BLaER1 (cell line): ENCODE results near the gene BTNL8.
A peak's percentile ranks its signal among the peaks of the same experiment; 100 is the strongest.

Source experiments
- H3K27ac ChIP-seq: shearing (Covaris generic); formaldehyde crosslinking; 2 replicates; pipeline ENCODE4 v1.8.1; 2022
- H3K27me3 ChIP-seq: shearing (Covaris generic); formaldehyde crosslinking; 2 replicates; pipeline ENCODE4 v1.8.1; 2022
- H3K36me3 ChIP-seq: shearing (Covaris generic); formaldehyde crosslinking; 2 replicates; pipeline ENCODE4 v1.8.1; 2022
- H3K4me1 ChIP-seq: shearing (Covaris generic); formaldehyde crosslinking; 2 replicates; pipeline ENCODE4 v1.8.1; 2022
- H3K4me2 ChIP-seq: shearing (Covaris generic); formaldehyde crosslinking; 2 replicates; pipeline ENCODE4 v1.8.1; 2022
- H3K4me3 ChIP-seq: shearing (Covaris generic); formaldehyde crosslinking; 2 replicates; pipeline ENCODE4 v1.8.1; 2022
- H3K9ac ChIP-seq: shearing (Covaris generic); formaldehyde crosslinking; 2 replicates; pipeline ENCODE4 v1.8.1; 2022
- H3K9me3 ChIP-seq: shearing (Covaris generic); formaldehyde crosslinking; 2 replicates; pipeline ENCODE4 v1.8.1; 2022
- H4K20me1 ChIP-seq: shearing (Covaris generic); formaldehyde crosslinking; 2 replicates; pipeline ENCODE4 v1.8.1; 2022
- Cebpa-rat ChIP-seq: shearing (Covaris generic); IDR thresholded peaks from 2 replicates; pipeline ENCODE4 v1.8.1; 2022

BTNL8 gene

GRCh38 chr5:180909782-180910181 is 10.8 kb downstream of the BTNL8 start:
- H3K9ac ChIP-seq = no peak overlapping the region
- peaks cover 12% of the 10 kb centered on the region; the same call in 1 of the 2 replicates for H3K9me3 ChIP-seq
- H3K27me3 ChIP-seq = no peaks in the 10 kb centered on the region
- no peaks in the 10 kb centered on the region for H3K36me3 ChIP-seq
- no peak for TF ChIP-seq Cebpa-rat
- H3K4me1 ChIP-seq = peaks cover 19% of the 10 kb centered on the region; the same call in 1 of the 2 replicates
- no peaks in the 10 kb centered on the region for H4K20me1 ChIP-seq
- H3K4me3 ChIP-seq = no peak overlapping the region
- 0 out of 2 replicates have a peak overlapping the region, but pooled peaks have one; percentile 17 for H3K4me2 ChIP-seq
- no peak overlapping the region for H3K27ac ChIP-seq

GRCh38 chr5:180910182-180910581 is 11.2 kb downstream of the BTNL8 start:
- Histone ChIP-seq H3K27me3 (no peaks in the 10 kb centered on the region), H3K9ac (no peak overlapping the region), H3K4me3 (no peak overlapping the region), H3K9me3 (peaks cover 12% of the 10 kb centered on the region; the same call in 1 of the 2 replicates), H4K20me1 (no peaks in the 10 kb centered on the region), H3K36me3 (no peaks in the 10 kb centered on the region), H3K4me1 (peaks cover 22% of the 10 kb centered on the region; the same call in 1 of the 2 replicates), H3K4me2 (no peak overlapping the region), H3K27ac (no peak overlapping the region)
- TF ChIP-seq Cebpa-rat = no peak

- Histone ChIP-seq H3K4me3 (no peak overlapping the region), H3K9me3 (peaks cover 12% of the 10 kb centered on the region; the same call in 1 of the 2 replicates), H3K9ac (no peak overlapping the region), H3K36me3 (no peaks in the 10 kb centered on the region), H3K4me1 (peaks cover 22% of the 10 kb centered on the region; the same call in 1 of the 2 replicates), H3K27me3 (no peaks in the 10 kb centered on the region), H3K4me2 (no peak overlapping the region), H3K27ac (no peak overlapping the region), H4K20me1 (no peaks in the 10 kb centered on the region)
- TF ChIP-seq Cebpa-rat = no peak
These were observed 11.8 kb downstream of the BTNL8 start for GRCh38 chr5:180910735-180911134.

- Histone ChIP-seq H3K27me3 (no peaks in the 10 kb centered on the region), H3K4me1 (peaks cover 11% of the 10 kb centered on the region; the same call in 1 of the 2 replicates), H3K9ac (no peak overlapping the region), H3K27ac (no peak overlapping the region), H3K36me3 (no peaks in the 10 kb centered on the region), H4K20me1 (no peaks in the 10 kb centered on the region), H3K4me3 (no peak overlapping the region), H3K9me3 (peaks cover 15% of the 10 kb centered on the region), H3K4me2 (no peak overlapping the region)
- TF ChIP-seq Cebpa-rat = no peak
These were observed 15.7 kb downstream of the BTNL8 start for GRCh38 chr5:180914646-180915045.

GRCh38 chr5:180915924-180916323 is 17.0 kb downstream of the BTNL8 start:
- no peak overlapping the region for H3K9ac ChIP-seq
- no peaks in the 10 kb centered on the region for H4K20me1 ChIP-seq
- H3K27ac ChIP-seq = no peak overlapping the region
- H3K4me3 ChIP-seq = no peak overlapping the region
- no peaks in the 10 kb centered on the region for H3K27me3 ChIP-seq
- peaks cover 15% of the 10 kb centered on the region for H3K9me3 ChIP-seq
- no peak overlapping the region for H3K4me2 ChIP-seq
- H3K36me3 ChIP-seq = no peaks in the 10 kb centered on the region
- no peak for TF ChIP-seq Cebpa-rat
- H3K4me1 ChIP-seq = peaks cover 6% of the 10 kb centered on the region; the same call in 1 of the 2 replicates

- H3K36me3 ChIP-seq = no peaks in the 10 kb centered on the region
- no peak overlapping the region for H3K9ac ChIP-seq
- no peak overlapping the region for H3K4me3 ChIP-seq
- no peak overlapping the region for H3K27ac ChIP-seq
- no peak overlapping the region for H3K4me2 ChIP-seq
- H3K27me3 ChIP-seq = no peaks in the 10 kb centered on the region
- TF ChIP-seq Cebpa-rat = no peak
- no peaks in the 10 kb centered on the region for H4K20me1 ChIP-seq
- peaks cover 21% of the 10 kb centered on the region for H3K9me3 ChIP-seq
- peaks cover 6% of the 10 kb centered on the region; the same call in 1 of the 2 replicates for H3K4me1 ChIP-seq
These were observed 19.4 kb downstream of the BTNL8 start for GRCh38 chr5:180918380-180918779.

- Histone ChIP-seq H3K4me3 (no peak overlapping the region), H3K4me1 (no peaks in the 10 kb centered on the region), H3K4me2 (no peak overlapping the region), H3K27ac (no peak overlapping the region), H3K9me3 (peaks cover 30% of the 10 kb centered on the region), H3K36me3 (no peaks in the 10 kb centered on the region), H3K9ac (no peak overlapping the region), H4K20me1 (no peaks in the 10 kb centered on the region), H3K27me3 (no peaks in the 10 kb centered on the region)
- TF ChIP-seq Cebpa-rat = no peak
These were observed 21.8 kb downstream of the BTNL8 start for GRCh38 chr5:180920710-180921109.

- H3K4me2 ChIP-seq = no peak overlapping the region
- H3K9ac ChIP-seq = no peak overlapping the region
- H4K20me1 ChIP-seq = no peaks in the 10 kb centered on the region
- H3K9me3 ChIP-seq = peaks cover 40% of the 10 kb centered on the region
- H3K4me3 ChIP-seq = no peak overlapping the region
- TF ChIP-seq Cebpa-rat = no peak
- H3K4me1 ChIP-seq = peaks cover 6% of the 10 kb centered on the region; the same call in 1 of the 2 replicates
- H3K27me3 ChIP-seq = no peaks in the 10 kb centered on the region
- no peaks in the 10 kb centered on the region for H3K36me3 ChIP-seq
- no peak overlapping the region for H3K27ac ChIP-seq
These were observed 24.0 kb downstream of the BTNL8 start for GRCh38 chr5:180922932-180923331.

- Histone ChIP-seq H3K4me2 (no peak overlapping the region), H3K27me3 (no peaks in the 10 kb centered on the region), H3K9ac (no peak overlapping the region), H3K9me3 (peaks cover 37% of the 10 kb centered on the region), H3K27ac (no peak overlapping the region), H4K20me1 (no peaks in the 10 kb centered on the region), H3K4me3 (no peak overlapping the region), H3K36me3 (no peaks in the 10 kb centered on the region), H3K4me1 (no peaks in the 10 kb centered on the region)
- TF ChIP-seq Cebpa-rat = no peak
These were observed 33.7 kb downstream of the BTNL8 start for GRCh38 chr5:180932660-180933059.

GRCh38 chr5:180935203-180935602 is 36.2 kb downstream of the BTNL8 start:
- no peak overlapping the region for H3K27ac ChIP-seq
- H3K9me3 ChIP-seq = peaks cover 53% of the 10 kb centered on the region
- no peak overlapping the region for H3K9ac ChIP-seq
- no peaks in the 10 kb centered on the region for H3K36me3 ChIP-seq
- no peaks in the 10 kb centered on the region for H3K27me3 ChIP-seq
- TF ChIP-seq Cebpa-rat = no peak
- no peak overlapping the region for H3K4me3 ChIP-seq
- no peaks in the 10 kb centered on the region for H4K20me1 ChIP-seq
- no peak overlapping the region for H3K4me2 ChIP-seq
- no peaks in the 10 kb centered on the region for H3K4me1 ChIP-seq

- Histone ChIP-seq H3K4me1 (no peaks in the 10 kb centered on the region), H3K4me3 (no peak overlapping the region), H3K4me2 (no peak overlapping the region), H4K20me1 (no peaks in the 10 kb centered on the region), H3K27ac (no peak overlapping the region), H3K27me3 (no peaks in the 10 kb centered on the region), H3K9ac (no peak overlapping the region), H3K9me3 (peaks cover 50% of the 10 kb centered on the region), H3K36me3 (no peaks in the 10 kb centered on the region)
- no peak for TF ChIP-seq Cebpa-rat
These were observed 39.3 kb downstream of the BTNL8 start for GRCh38 chr5:180938294-180938693.
